Left lung (tissue), 10 donors: Measurements from ENCODE around the gene FAM161A. TPM values are rescaled to one million over a fixed set of nuclear protein-coding genes. Genes with fewer than 3 reads are reported as not detected.
"Not testable (repeated sequence)": the region's sequence is repeated elsewhere in the genome, so short reads cannot be mapped to it uniquely, and the experiment has no call there.

ENCODE experiments used
- ATAC-seq: fragments of 200-7000 bp; cut with Tn5 transposase; one replicate; pipeline ENCODE4 v1.9.1; 2020; ENCODE audit warnings: moderate library complexity
- DNase-seq, 4 donors: peaks; one replicate each; pipeline ENCODE4 v3.0.0-alpha.2; 2013 to 2020
- H3K27ac ChIP-seq, 2 donors: fragments of 200-600 bp; sonication (generic) in 1 of 2; one replicate each; pipeline versions ENCODE4 v1.5.0 to v1.8.0; 2020 to 2021
- H3K27me3 ChIP-seq, 2 donors: fragments of 200-600 bp; sonication (generic) in 1 of 2; one replicate each; pipeline versions ENCODE4 v1.5.0 to v1.8.0; 2020 to 2021
- H3K36me3 ChIP-seq, 2 donors: fragments of 200-600 bp; sonication (generic) in 1 of 2; one replicate each; pipeline versions ENCODE4 v1.5.0 to v1.8.0; 2020 to 2021
- H3K4me1 ChIP-seq, 2 donors: fragments of 200-600 bp; one replicate each; pipeline ENCODE4 v1.8.0; 2021
- H3K4me3 ChIP-seq, 2 donors: fragments of 200-600 bp; sonication (generic) in 1 of 2; one replicate each; pipeline versions ENCODE4 v1.5.0 to v1.8.0; 2020 to 2021; ENCODE audit warnings: mild to moderate bottlenecking in 1 of 2
- H3K9me3 ChIP-seq, 2 donors: fragments of 200-600 bp; sonication (generic) in 1 of 2; one replicate each; pipeline versions ENCODE4 v1.5.0 to v1.8.0; 2020 to 2021
- intact Hi-C, 2 donors: fragments of 100-400 bp; cut with DNase I; formaldehyde crosslinking; loops; one replicate each; pipeline versions ENCODE4 v1.11.2 to v1.14.2; 2022
- polyA plus RNA-seq, 6 donors: library from polyadenylated mRNA; unstranded; fragments of 120-200 nt; gene quantifications; one replicate each; pipeline ENCODE4 v1.2.1, GENCODE V29; 2013; ENCODE audit not compliant: insufficient read length in 6 of 6
- total RNA-seq, 2 donors: library from RNA; stranded (reverse); fragmentation: NEBNext Ultra II Directional; extraction: Animal tissue kit (Norgen Biotek cat#: 25700); gene quantifications; one replicate each; pipeline ENCODE4 v1.2.1, GENCODE V29; 2021
- TF ChIP-seq, protein P1 (sequence below), 2 donors: fragments of 200-600 bp; sonication (generic) in 1 of 2; IDR thresholded peaks; one replicate each; pipeline versions ENCODE4 v1.5.0 to v1.8.0; 2021; ENCODE audit warnings: antibody characterized with exemption in 2 of 2
- donor health status: DM: no; HTN: yes; CAD: no.
- donor health status: DM: no; HTN: no; CAD: no.

FAM161A gene
- total and polyA plus RNA-seq, 8 donors: 3.7 to 33.5 (median 26.3) TPM

DNA sequence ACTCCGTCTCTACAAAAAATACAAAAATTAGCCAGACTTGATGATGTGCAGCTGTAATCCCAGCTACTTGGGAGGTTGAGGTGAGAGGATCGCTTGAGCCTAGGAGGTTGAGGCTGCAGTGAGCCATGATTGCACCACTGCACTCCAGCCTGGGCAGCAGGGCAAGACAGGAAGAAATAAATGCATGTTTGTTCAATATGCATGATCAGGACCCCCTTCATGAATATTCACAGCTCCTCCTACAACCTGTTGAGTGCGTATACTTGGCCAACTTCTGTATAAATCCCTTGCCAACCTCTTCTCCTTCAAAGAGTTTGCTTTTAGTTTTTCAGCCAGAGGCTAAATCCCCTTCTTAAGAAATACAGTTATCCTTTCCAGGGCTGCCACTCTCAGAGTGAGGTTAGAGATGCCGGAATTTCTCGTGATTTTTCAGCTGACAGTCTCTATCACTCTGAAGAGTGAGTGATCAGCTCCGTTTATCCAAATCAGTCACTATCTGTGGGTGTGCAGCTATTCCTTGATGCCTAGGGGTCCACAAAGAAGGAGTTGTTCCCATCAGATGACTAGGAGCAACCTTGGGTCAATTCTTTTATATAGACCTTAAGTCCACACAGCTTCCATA, 39.2 kb downstream of the FAM161A start:
- H3K36me3 ChIP-seq: no peaks in the 10 kb centered on the region
- no peak overlapping the region for H3K27ac ChIP-seq
- intact Hi-C loops: no loop called here
- H3K27me3 ChIP-seq: no peaks in the 10 kb centered on the region
- no peaks in the 10 kb centered on the region for H3K9me3 ChIP-seq
- TF ChIP-seq, protein P1, sequence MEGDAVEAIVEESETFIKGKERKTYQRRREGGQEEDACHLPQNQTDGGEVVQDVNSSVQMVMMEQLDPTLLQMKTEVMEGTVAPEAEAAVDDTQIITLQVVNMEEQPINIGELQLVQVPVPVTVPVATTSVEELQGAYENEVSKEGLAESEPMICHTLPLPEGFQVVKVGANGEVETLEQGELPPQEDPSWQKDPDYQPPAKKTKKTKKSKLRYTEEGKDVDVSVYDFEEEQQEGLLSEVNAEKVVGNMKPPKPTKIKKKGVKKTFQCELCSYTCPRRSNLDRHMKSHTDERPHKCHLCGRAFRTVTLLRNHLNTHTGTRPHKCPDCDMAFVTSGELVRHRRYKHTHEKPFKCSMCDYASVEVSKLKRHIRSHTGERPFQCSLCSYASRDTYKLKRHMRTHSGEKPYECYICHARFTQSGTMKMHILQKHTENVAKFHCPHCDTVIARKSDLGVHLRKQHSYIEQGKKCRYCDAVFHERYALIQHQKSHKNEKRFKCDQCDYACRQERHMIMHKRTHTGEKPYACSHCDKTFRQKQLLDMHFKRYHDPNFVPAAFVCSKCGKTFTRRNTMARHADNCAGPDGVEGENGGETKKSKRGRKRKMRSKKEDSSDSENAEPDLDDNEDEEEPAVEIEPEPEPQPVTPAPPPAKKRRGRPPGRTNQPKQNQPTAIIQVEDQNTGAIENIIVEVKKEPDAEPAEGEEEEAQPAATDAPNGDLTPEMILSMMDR (IDR thresholded peaks at IDR 0.05): no peak
- H3K4me3 ChIP-seq: no peak overlapping the region
- no peak for DNase-seq
- ATAC-seq: no peak
- H3K4me1 ChIP-seq: no peaks in the 10 kb centered on the region

DNA sequence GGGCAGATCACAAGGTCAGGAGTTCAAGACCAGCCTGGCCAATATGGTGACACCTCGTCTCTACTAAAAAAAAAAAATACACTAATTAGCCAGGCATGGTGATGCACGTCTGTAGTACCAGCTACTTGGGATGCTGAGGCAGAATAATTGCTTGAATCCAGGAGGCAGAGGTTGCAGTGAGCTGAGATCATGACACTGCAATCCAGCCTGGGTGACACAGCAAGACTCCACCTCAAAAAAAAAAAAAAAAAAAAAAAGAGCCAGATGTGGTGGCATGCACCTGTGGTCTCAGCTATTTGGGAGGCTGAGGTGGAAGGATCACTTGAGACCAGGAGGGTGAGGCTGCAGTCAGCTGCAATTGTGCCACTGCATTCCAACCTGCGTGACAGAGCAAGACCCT, 40.5 kb downstream of the FAM161A start:
- H3K4me1 ChIP-seq, H3K36me3 ChIP-seq, ATAC-seq: not testable (repeated sequence)

GRCh38 chr2:61811821-61812220, 42.0 kb downstream of the FAM161A start:
- no peaks in the 10 kb centered on the region for H3K27me3 ChIP-seq
- no peaks in the 10 kb centered on the region for H3K9me3 ChIP-seq
- no peak overlapping the region for H3K27ac ChIP-seq
- DNase-seq (no peak), ATAC-seq (no peak)
- H3K4me1 ChIP-seq: no peaks in the 10 kb centered on the region
- no peaks in the 10 kb centered on the region for H3K36me3 ChIP-seq
- intact Hi-C loops: no loop called here
- TF ChIP-seq, protein P1 (IDR thresholded peaks at IDR 0.05): no peak
- no peak overlapping the region for H3K4me3 ChIP-seq

More for the DNA sequence above, 40.5 kb downstream of the FAM161A start:
- H3K4me3 ChIP-seq, intact Hi-C loops, DNase-seq, H3K9me3 ChIP-seq, H3K27me3 ChIP-seq, H3K27ac ChIP-seq: not testable (repeated sequence)

GRCh38 chr2:61810203-61810602, 43.7 kb downstream of the FAM161A start:
- intact Hi-C loops, H3K4me3 ChIP-seq, H3K27me3 ChIP-seq, ATAC-seq, H3K36me3 ChIP-seq, H3K4me1 ChIP-seq, H3K9me3 ChIP-seq, H3K27ac ChIP-seq, DNase-seq: not testable (repeated sequence)

DNA sequence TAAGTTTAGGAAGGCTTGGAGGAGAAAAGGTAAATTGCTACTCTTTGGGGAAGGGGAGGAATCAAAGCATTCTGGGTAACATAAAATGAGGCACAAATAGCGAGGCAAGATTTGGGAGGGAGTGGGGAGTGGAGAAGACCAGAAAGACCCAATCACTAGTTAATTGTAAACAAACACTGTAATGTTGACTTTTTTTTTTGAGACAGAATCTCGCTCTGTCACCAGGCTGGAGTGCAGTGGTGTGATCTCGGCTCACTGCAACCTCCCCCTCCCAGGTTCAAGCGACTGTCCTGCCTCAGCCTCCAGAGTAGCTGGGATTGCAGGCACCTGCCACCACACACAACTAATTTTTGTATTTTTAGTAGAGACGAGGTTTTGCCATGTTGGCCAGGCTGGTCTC, 45.2 kb downstream of the FAM161A start:
- H3K36me3 ChIP-seq, H3K9me3 ChIP-seq, intact Hi-C loops, H3K4me1 ChIP-seq, DNase-seq, H3K27ac ChIP-seq, H3K27me3 ChIP-seq, H3K4me3 ChIP-seq, ATAC-seq: not testable (repeated sequence)

DNA sequence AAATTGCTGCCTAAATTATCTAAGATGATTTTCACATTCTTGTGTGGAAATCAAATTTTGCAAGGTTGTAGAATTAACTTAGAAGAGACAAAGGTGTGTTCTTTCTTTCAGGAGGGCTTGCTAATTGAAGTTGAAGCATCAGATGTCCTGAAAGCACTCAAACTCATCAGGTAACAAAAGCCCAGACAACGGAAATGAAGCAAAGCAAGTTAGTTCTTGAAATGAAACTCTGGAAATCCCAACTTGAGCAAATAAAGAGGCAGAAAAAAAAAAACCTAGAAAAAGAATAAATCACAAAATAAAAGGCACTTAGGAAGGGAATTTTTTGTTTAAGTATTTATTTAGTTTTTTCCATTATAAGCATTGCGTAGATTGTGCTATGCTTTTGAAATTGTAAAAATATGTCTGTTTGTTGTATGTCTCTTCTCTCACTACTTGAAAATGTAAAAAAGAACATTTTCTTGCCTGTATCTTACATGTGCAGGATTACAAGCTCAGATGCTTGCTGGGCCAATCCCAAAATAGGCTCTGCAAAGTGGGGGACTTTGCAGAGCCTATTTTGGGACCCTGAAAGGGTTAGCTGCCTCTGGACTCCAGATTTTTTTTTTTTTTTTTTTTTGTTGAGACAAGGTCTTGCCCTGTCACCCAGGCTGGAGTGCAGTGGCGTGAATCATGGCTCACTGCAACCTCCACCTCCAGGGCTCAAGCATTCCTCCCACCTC, 46.7 kb downstream of the FAM161A start:
- Histone ChIP-seq H3K4me1 (no peaks in the 10 kb centered on the region), H3K9me3 (no peaks in the 10 kb centered on the region), H3K36me3 (no peaks in the 10 kb centered on the region), H3K4me3 (no peak overlapping the region), H3K27me3 (peaks cover 0 to 7% of the 10 kb centered on the region in 2 donors), H3K27ac (no peak overlapping the region)
- intact Hi-C loops: no loop called here
- DNase-seq: no peak
- TF ChIP-seq, protein P1 (IDR thresholded peaks at IDR 0.05): no peak
- ATAC-seq: no peak
